GM21786 (cell line): ENCODE results near the gene CLK3.
"Not testable (repeated sequence)": the region's sequence is repeated elsewhere in the genome, so short reads cannot be mapped to it uniquely, and the experiment has no call there.

Experiments used
- ATAC-seq: cut with Tn5 transposase; IDR thresholded peaks from one replicate; pipeline ENCODE4 v1.9.1; 2021; ENCODE audit not compliant: unreplicated experiment

The CLK3 gene

GRCh38 chr15:74642348-74642733 is 26.7 kb downstream of the CLK3 start:
- ATAC-seq: no peak

- ATAC-seq: no peak
These were observed 27.4 kb downstream of the CLK3 start for GRCh38 chr15:74642734-74643664.

GRCh38 chr15:74643665-74644204 is 28.1 kb downstream of the CLK3 start:
- no peak for ATAC-seq

GRCh38 chr15:74646480-74646879 is 30.8 kb downstream of the CLK3 start:
- ATAC-seq: no peak

GRCh38 chr15:74648051-74648842 is 32.6 kb downstream of the CLK3 start:
- no peak for ATAC-seq

- no peak for ATAC-seq
These were observed 35.7 kb downstream of the CLK3 start for GRCh38 chr15:74651242-74651741.

GRCh38 chr15:74653426-74654102 is 37.9 kb downstream of the CLK3 start:
- no peak for ATAC-seq

- no peak for ATAC-seq
These were observed 39.8 kb downstream of the CLK3 start for GRCh38 chr15:74655424-74655823.

GRCh38 chr15:74656935-74657535 is 41.4 kb downstream of the CLK3 start:
- ATAC-seq: no peak

GRCh38 chr15:74657846-74658245 is 42.2 kb downstream of the CLK3 start:
- ATAC-seq: no peak

GRCh38 chr15:74661280-74661679 is 45.6 kb downstream of the CLK3 start:
- ATAC-seq: not testable (repeated sequence)

- ATAC-seq: no peak
These were observed 46.6 kb downstream of the CLK3 start for GRCh38 chr15:74662064-74662860.

GRCh38 chr15:74663303-74664027 is 47.8 kb downstream of the CLK3 start:
- no peak for ATAC-seq

- ATAC-seq: no peak
These were observed 48.5 kb downstream of the CLK3 start for GRCh38 chr15:74664028-74664616.

- no peak for ATAC-seq
These were observed 49.0 kb downstream of the CLK3 start for GRCh38 chr15:74664670-74665069.

GRCh38 chr15:74667975-74668374 is 52.3 kb downstream of the CLK3 start:
- ATAC-seq: no peak

GRCh38 chr15:74669627-74670026 is 54.0 kb downstream of the CLK3 start:
- no peak for ATAC-seq

- no peak for ATAC-seq
These were observed 58.5 kb downstream of the CLK3 start for GRCh38 chr15:74674161-74674560.

GRCh38 chr15:74676801-74677200 is 61.2 kb downstream of the CLK3 start:
- ATAC-seq: no peak
